ENCODE measurements around the gene NCEH1. TPM values are rescaled to one million over a fixed set of nuclear protein-coding genes. Genes with fewer than 3 reads are reported as not detected.

NCEH1 gene
- total and polyA plus RNA-seq, 2 of the 13 experiments (the other 11 are each of a cell fraction or from before 2014, with no cell fraction given) = 12.9 to 21.4 TPM

GRCh38 chr3:172612871-172613678, 97.8 kb downstream of the NCEH1 start (continued):
- TF ChIP-seq GFI1 (CRISPR knock-in tag; IDR thresholded peaks at IDR 0.05; ENCODE audit: borderline replicate concordance) = peak; percentile 99
- no peak for TF ChIP-seq ZNF569 (CRISPR knock-in tag; IDR thresholded peaks at IDR 0.05; ENCODE audit: borderline replicate concordance)
- peak; percentile 68; the same call in 1 of the 2 replicates for TF ChIP-seq POGZ (CRISPR knock-in tag; IDR thresholded peaks at IDR 0.05)
- TF ChIP-seq HNRNPUL1 (IDR thresholded peaks at IDR 0.05; ENCODE audit: low read depth, low read length) = no peak
- TF ChIP-seq FOXC1 (CRISPR knock-in tag; IDR thresholded peaks at IDR 0.05; ENCODE audit: borderline replicate concordance) = no peak
- TF ChIP-seq KDM1A (CRISPR knock-in tag; IDR thresholded peaks at IDR 0.05) = peak; percentile 79; the same call in 1 of the 2 replicates
- TF ChIP-seq, protein P1, sequence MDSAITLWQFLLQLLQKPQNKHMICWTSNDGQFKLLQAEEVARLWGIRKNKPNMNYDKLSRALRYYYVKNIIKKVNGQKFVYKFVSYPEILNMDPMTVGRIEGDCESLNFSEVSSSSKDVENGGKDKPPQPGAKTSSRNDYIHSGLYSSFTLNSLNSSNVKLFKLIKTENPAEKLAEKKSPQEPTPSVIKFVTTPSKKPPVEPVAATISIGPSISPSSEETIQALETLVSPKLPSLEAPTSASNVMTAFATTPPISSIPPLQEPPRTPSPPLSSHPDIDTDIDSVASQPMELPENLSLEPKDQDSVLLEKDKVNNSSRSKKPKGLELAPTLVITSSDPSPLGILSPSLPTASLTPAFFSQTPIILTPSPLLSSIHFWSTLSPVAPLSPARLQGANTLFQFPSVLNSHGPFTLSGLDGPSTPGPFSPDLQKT (CRISPR knock-in tag; IDR thresholded peaks at IDR 0.05; ENCODE audit: borderline replicate concordance) = no peak
- TF ChIP-seq, protein P2, sequence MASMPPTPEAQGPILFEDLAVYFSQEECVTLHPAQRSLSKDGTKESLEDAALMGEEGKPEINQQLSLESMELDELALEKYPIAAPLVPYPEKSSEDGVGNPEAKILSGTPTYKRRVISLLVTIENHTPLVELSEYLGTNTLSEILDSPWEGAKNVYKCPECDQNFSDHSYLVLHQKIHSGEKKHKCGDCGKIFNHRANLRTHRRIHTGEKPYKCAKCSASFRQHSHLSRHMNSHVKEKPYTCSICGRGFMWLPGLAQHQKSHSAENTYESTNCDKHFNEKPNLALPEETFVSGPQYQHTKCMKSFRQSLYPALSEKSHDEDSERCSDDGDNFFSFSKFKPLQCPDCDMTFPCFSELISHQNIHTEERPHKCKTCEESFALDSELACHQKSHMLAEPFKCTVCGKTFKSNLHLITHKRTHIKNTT (CRISPR knock-in tag; IDR thresholded peaks at IDR 0.05) = no peak
- TF ChIP-seq HMG20B (CRISPR knock-in tag; conservative IDR thresholded peaks at IDR 0.05) = peak; percentile 78; the same call in 1 of the 2 replicates

GRCh38 chr3:172609750-172610149, 101.1 kb downstream of the NCEH1 start:
- no peak for FAIRE-seq
- no peak overlapping the region for H3K4me3 ChIP-seq (replicated peaks in 1 of 3; ENCODE audit: insufficient read depth in 1 of 3, low read depth in 2 of 3, low read length in 3 of 3)
- CTCF ChIA-PET (ENCODE audit: low intra/inter-chr PET ratio, low total read pairs) = no interaction called here

More at GRCh38 chr3:172609750-172610149, 101.1 kb downstream of the NCEH1 start:
- 85% methylated on average over 6 of the region's 6 CpGs for WGBS (ENCODE audit: low lambda C conversion rate)
- no peak overlapping the region for H2AFZ ChIP-seq (ENCODE audit: low read length)
- no peaks in the 10 kb centered on the region for H3K79me2 ChIP-seq (ENCODE audit: insufficient read depth, low read length)
- no peaks in the 10 kb centered on the region for H3K9me3 ChIP-seq (ENCODE audit: low read length)
- no peaks in the 10 kb centered on the region for H3K27me3 ChIP-seq (ENCODE audit: control insufficient read depth in 1 of 2, insufficient read depth in 2 of 2, low read length in 2 of 2)
- intact Hi-C loops (cut with micrococcal nuclease; ENCODE audit: unreplicated experiment) = no loop called here
- DNase-seq (ENCODE audit: low spot score) (no peak), ATAC-seq (no peak)
- H3K27ac ChIP-seq (ENCODE audit: extremely low read length, insufficient read depth, low read length) = no peak overlapping the region
- no peaks in the 10 kb centered on the region for H3K36me3 ChIP-seq (replicated peaks in 1 of 2; ENCODE audit: control insufficient read depth in 1 of 2, insufficient read depth in 2 of 2, low read length in 2 of 2)
- POLR2A ChIA-PET = no interaction called here
- in situ Hi-C loops (cut with HindIII; ENCODE audit: extremely low pct_ligation_motif_present, low pct_unique_long_range_greater_than_20kb) = no loop called here
- H4K20me1 ChIP-seq (ENCODE audit: insufficient read depth, low read length) = no peaks in the 10 kb centered on the region
- no peak overlapping the region for H3K4me2 ChIP-seq (ENCODE audit: low read depth, low read length)
- TF ChIP-seq PCBP1 (IDR thresholded peaks at IDR 0.05; ENCODE audit: borderline replicate concordance, low read depth, low read length) (no peak), NR0B2 (CRISPR knock-in tag; IDR thresholded peaks at IDR 0.05) (no peak), TEAD3 (CRISPR knock-in tag; optimal IDR thresholded peaks at IDR 0.05; ENCODE audit: borderline replicate concordance) (no peak), IKZF4 (CRISPR knock-in tag; IDR thresholded peaks at IDR 0.05; ENCODE audit: borderline replicate concordance, low read depth, not compliant biosample characterization) (no peak), EHMT2 (IDR thresholded peaks at IDR 0.05; ENCODE audit: borderline replicate concordance, low read depth, low read length) (no peak)
- no peak overlapping the region for H3K9ac ChIP-seq (ENCODE audit: insufficient read depth, low read depth, low read length)
- H3K4me1 ChIP-seq (ENCODE audit: insufficient read depth, low read length) = peaks cover 22% of the 10 kb centered on the region
- no TSS peak for BruUV-seq (replicated peaks)
